DOHH2 (cell line): ENCODE measurements around the gene MMS22L.

Experiments used
- H3F3A ChIP-seq: fragments of 200-600 bp; sonication (generic), shearing (Covaris generic); 2 replicates; pipeline ENCODE4 v1.6.0; 2016; ENCODE audit warnings: antibody characterized with exemption, mild to moderate bottlenecking; ENCODE audit not compliant: control insufficient read depth, insufficient read depth
- H3K27ac ChIP-seq: fragments of 200-600 bp; sonication (generic); 2 replicates; pipeline ENCODE4 v1.5.1; 2014; ENCODE audit warnings: low read depth, mild to moderate bottlenecking, low read length, moderate library complexity
- H3K27me3 ChIP-seq: fragments of 200-600 bp; sonication (generic); 2 replicates; pipeline ENCODE4 v1.6.1; 2014; ENCODE audit warnings: mild to moderate bottlenecking, low read length, mixed read lengths; ENCODE audit not compliant: control insufficient read depth
- H3K36me3 ChIP-seq: fragments of 200-600 bp; sonication (generic); 2 replicates; pipeline ENCODE4 v1.6.1; 2014; ENCODE audit warnings: mild to moderate bottlenecking, low read length, moderate library complexity, mixed read lengths; ENCODE audit not compliant: control insufficient read depth
- H3K4me1 ChIP-seq: fragments of 200-600 bp; sonication (generic); 2 replicates; pipeline ENCODE4 v1.6.1; 2014; ENCODE audit warnings: mild to moderate bottlenecking, low read length, mixed read lengths; ENCODE audit not compliant: control insufficient read depth
- H3K4me2 ChIP-seq: fragments of 200-600 bp; sonication (generic); 2 replicates; pipeline ENCODE4 v1.6.0; 2014; ENCODE audit warnings: mild to moderate bottlenecking, low read length, moderate library complexity
- H3K4me3 ChIP-seq: fragments of 200-600 bp; sonication (generic); 2 replicates; pipeline ENCODE4 v1.5.1; 2014; ENCODE audit warnings: mild to moderate bottlenecking, low read length, mixed read lengths
- H3K79me2 ChIP-seq: fragments of 200-600 bp; sonication (generic); 2 replicates; pipeline ENCODE4 v1.6.1; 2014; ENCODE audit warnings: mild to moderate bottlenecking, low read length, mixed read lengths; ENCODE audit not compliant: control insufficient read depth
- H3K9me2 ChIP-seq: fragments of 200-600 bp; sonication (generic); replicated peaks from 2 replicates; pipeline ENCODE4 v1.6.1; 2014; ENCODE audit warnings: mild to moderate bottlenecking, low read length, mixed read lengths; ENCODE audit not compliant: control insufficient read depth
- H3K9me3 ChIP-seq: fragments of 200-600 bp; sonication (generic); 2 replicates; pipeline ENCODE4 v1.6.1; 2014; ENCODE audit warnings: antibody characterized with exemption, low read length, mixed read lengths; ENCODE audit not compliant: control insufficient read depth, insufficient read depth
- H4K20me1 ChIP-seq: fragments of 200-600 bp; sonication (generic); 2 replicates; pipeline ENCODE4 v1.6.0; 2014; ENCODE audit warnings: low read depth, mild to moderate bottlenecking, antibody characterized with exemption, low read length, moderate library complexity; ENCODE audit not compliant: control insufficient read depth, insufficient read depth
- CTCF ChIP-seq: fragments of 200-600 bp; sonication (generic); IDR thresholded peaks from one replicate; pipeline ENCODE4 v1.5.1; 2014; ENCODE audit warnings: antibody characterized with exemption, mild to moderate bottlenecking, low read depth, low read length; ENCODE audit not compliant: poor library complexity, severe bottlenecking
- EZH2phosphoT487 ChIP-seq: fragments of 200-600 bp; sonication (generic); IDR thresholded peaks from 2 replicates; pipeline ENCODE4 v1.6.1; 2017; ENCODE audit warnings: borderline replicate concordance, mild to moderate bottlenecking, antibody characterized with exemption, low read length, moderate library complexity, mixed read lengths

MMS22L gene

DNA sequence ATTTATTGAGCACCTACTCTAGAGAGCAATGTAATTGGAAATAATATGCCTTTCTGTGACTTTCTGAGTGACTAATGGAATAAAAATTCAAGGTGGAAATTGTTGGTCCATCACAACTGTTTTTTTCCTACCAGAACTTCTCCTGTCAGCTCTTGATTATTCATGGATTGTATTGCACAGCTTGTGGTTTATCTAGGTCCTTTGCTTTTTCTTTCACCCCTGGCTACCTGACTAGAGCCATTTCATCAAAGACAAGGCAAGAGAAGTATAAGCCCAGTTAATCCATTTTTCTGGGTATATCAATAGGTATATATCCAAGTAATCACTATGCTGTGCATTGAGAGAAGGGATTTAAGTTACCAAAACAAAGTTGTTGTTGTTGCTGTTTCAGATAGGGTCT, 168.4 kb downstream of the MMS22L start:
- no peaks in the 10 kb centered on the region for H3K9me2 ChIP-seq
- H3K27ac ChIP-seq = no peak overlapping the region
- no peaks in the 10 kb centered on the region for H3K36me3 ChIP-seq
- no peaks in the 10 kb centered on the region for H3K9me3 ChIP-seq
- no peaks in the 10 kb centered on the region for H3K4me1 ChIP-seq
- TF ChIP-seq CTCF = no peak
- no peak for TF ChIP-seq EZH2phosphoT487
- no peaks in the 10 kb centered on the region for H3K79me2 ChIP-seq
- no peak overlapping the region for H3K4me3 ChIP-seq
- no peaks in the 10 kb centered on the region for H4K20me1 ChIP-seq
- no peak overlapping the region for H3K4me2 ChIP-seq
- no peaks in the 10 kb centered on the region for H3F3A ChIP-seq
- H3K27me3 ChIP-seq = peaks cover 8% of the 10 kb centered on the region; the same call in 1 of the 2 replicates

DNA sequence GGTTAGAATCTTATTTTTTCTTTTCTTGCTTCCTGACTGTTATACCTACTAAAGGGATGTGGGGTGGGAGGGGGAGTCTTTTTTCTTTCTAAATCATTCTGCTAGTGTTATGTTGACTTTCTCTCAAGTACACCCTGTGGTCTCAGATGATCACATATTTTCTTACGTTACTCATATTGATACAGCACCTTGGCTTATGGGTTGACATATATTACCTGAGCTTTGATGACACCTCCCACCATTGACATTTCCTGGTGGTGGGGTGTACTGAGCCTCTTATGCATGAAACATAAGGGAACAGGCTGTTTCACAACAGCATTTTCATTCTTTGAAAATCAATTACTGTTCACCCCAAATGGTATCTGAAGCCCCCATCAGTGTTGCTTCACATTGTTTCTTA, 169.8 kb downstream of the MMS22L start:
- no peak overlapping the region for H3K27ac ChIP-seq
- H3K27me3 ChIP-seq = peaks cover 10% of the 10 kb centered on the region
- no peaks in the 10 kb centered on the region for H3K9me3 ChIP-seq
- H3K4me3 ChIP-seq = no peak overlapping the region
- H3K4me1 ChIP-seq = no peaks in the 10 kb centered on the region
- no peaks in the 10 kb centered on the region for H3K36me3 ChIP-seq
- no peaks in the 10 kb centered on the region for H3K79me2 ChIP-seq
- H4K20me1 ChIP-seq = no peaks in the 10 kb centered on the region
- no peaks in the 10 kb centered on the region for H3F3A ChIP-seq
- H3K9me2 ChIP-seq = no peaks in the 10 kb centered on the region
- H3K4me2 ChIP-seq = no peak overlapping the region
- TF ChIP-seq EZH2phosphoT487 (no peak), CTCF (no peak)

GRCh38 chr6:97111243-97111642, 171.8 kb downstream of the MMS22L start:
- no peaks in the 10 kb centered on the region for H3K79me2 ChIP-seq
- no peaks in the 10 kb centered on the region for H3F3A ChIP-seq
- no peaks in the 10 kb centered on the region for H3K4me1 ChIP-seq
- no peaks in the 10 kb centered on the region for H4K20me1 ChIP-seq
- no peak overlapping the region for H3K4me2 ChIP-seq
- no peak overlapping the region for H3K4me3 ChIP-seq
- no peak for TF ChIP-seq EZH2phosphoT487
- no peak for TF ChIP-seq CTCF
- no peak overlapping the region for H3K27ac ChIP-seq
- no peaks in the 10 kb centered on the region for H3K36me3 ChIP-seq
- H3K27me3 ChIP-seq = peaks cover 13% of the 10 kb centered on the region
- no peaks in the 10 kb centered on the region for H3K9me2 ChIP-seq
- no peaks in the 10 kb centered on the region for H3K9me3 ChIP-seq

- TF ChIP-seq EZH2phosphoT487 (no peak), CTCF (no peak)
- Histone ChIP-seq H3F3A (no peaks in the 10 kb centered on the region), H3K4me3 (no peak overlapping the region), H3K9me2 (no peaks in the 10 kb centered on the region), H3K27me3 (peaks cover 13% of the 10 kb centered on the region), H3K36me3 (no peaks in the 10 kb centered on the region), H4K20me1 (no peaks in the 10 kb centered on the region), H3K4me1 (no peaks in the 10 kb centered on the region), H3K79me2 (no peaks in the 10 kb centered on the region), H3K9me3 (no peaks in the 10 kb centered on the region), H3K27ac (no peak overlapping the region), H3K4me2 (no peak overlapping the region)
Observed at GRCh38 chr6:97110626-97111025, 172.4 kb downstream of the MMS22L start.
